ENCODE results near the gene INPP5F.
"Not testable (repeated sequence)": the region's sequence is repeated elsewhere in the genome, so short reads cannot be mapped to it uniquely, and the experiment has no call there.

DNA sequence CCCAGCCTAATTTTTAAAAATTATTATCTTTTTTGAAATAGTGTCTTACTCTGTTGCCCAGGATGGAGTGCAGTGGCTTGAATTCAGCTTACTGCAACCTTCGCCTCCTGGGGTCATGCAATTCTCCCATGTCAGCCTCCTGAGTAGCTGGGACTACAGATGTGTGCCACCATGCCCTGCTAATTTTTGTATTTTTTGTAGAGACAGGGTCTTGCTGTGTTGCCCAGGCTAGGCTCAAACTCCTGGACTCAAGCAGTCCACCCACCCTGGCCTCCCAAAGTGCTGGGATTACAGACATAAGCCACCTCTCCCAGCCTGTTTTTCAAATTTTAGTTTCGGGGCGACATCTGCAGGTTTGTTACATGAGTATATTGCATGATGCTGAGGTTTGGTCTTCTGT lies 47.2 kb downstream of the INPP5F start:
- TF ChIP-seq, protein P1, sequence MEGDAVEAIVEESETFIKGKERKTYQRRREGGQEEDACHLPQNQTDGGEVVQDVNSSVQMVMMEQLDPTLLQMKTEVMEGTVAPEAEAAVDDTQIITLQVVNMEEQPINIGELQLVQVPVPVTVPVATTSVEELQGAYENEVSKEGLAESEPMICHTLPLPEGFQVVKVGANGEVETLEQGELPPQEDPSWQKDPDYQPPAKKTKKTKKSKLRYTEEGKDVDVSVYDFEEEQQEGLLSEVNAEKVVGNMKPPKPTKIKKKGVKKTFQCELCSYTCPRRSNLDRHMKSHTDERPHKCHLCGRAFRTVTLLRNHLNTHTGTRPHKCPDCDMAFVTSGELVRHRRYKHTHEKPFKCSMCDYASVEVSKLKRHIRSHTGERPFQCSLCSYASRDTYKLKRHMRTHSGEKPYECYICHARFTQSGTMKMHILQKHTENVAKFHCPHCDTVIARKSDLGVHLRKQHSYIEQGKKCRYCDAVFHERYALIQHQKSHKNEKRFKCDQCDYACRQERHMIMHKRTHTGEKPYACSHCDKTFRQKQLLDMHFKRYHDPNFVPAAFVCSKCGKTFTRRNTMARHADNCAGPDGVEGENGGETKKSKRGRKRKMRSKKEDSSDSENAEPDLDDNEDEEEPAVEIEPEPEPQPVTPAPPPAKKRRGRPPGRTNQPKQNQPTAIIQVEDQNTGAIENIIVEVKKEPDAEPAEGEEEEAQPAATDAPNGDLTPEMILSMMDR (IDR thresholded peaks at IDR 0.05; ENCODE audit: insufficient read depth, low read length, poor library complexity, severe bottlenecking), result not testable (repeated sequence)
- not testable (repeated sequence) for TF ChIP-seq EZH2phosphoT487 (conservative IDR thresholded peaks at IDR 0.05; ENCODE audit: low read length)

All from SU-DHL-6 (cell line).